Body of pancreas (tissue), 4 donors: ENCODE results near the gene XRCC5. TPM values are rescaled to one million over a fixed set of nuclear protein-coding genes. Genes with fewer than 3 reads are reported as not detected.

ENCODE experiments used
- ATAC-seq: fragments of 150-250 bp; one replicate; pipeline ENCODE4 v1.9.1; 2016
- DNase-seq, 4 donors: peaks; one replicate each; pipeline ENCODE4 v3.0.0-alpha.2; 2019
- H3K27ac ChIP-seq, 4 donors: fragments of 200-600 bp; sonication (generic); 1 replicate in 3 of 4; 2 replicates in 1 of 4; pipeline versions ENCODE4 v1.5.1 to v1.6.1; 2016 to 2019; ENCODE audit warnings: mild to moderate bottlenecking in 1 of 4, mixed read lengths in 1 of 4, moderate library complexity in 1 of 4
- H3K27me3 ChIP-seq, 2 donors: fragments of 200-600 bp; sonication (generic); one replicate each; pipeline ENCODE4 v1.6.0; 2016; ENCODE audit warnings: mild to moderate bottlenecking in 1 of 2
- H3K36me3 ChIP-seq, 2 donors: fragments of 200-600 bp; sonication (generic); replicated peaks in 1 of 2; 2 replicates each; pipeline ENCODE4 v1.5.1; 2016; ENCODE audit warnings: low read depth in 2 of 2; ENCODE audit not compliant: insufficient read depth in 1 of 2
- H3K4me1 ChIP-seq: fragments of 200-600 bp; sonication (generic); one replicate; pipeline ENCODE4 v1.6.0; 2016
- H3K4me3 ChIP-seq, 2 donors: fragments of 200-600 bp; sonication (generic); 1 replicate in 1 of 2; 2 replicates in 1 of 2; pipeline ENCODE4 v1.5.1; 2016 to 2019
- H3K9me3 ChIP-seq, 3 donors: fragments of 200-600 bp; sonication (generic); 1 replicate in 2 of 3; 2 replicates in 1 of 3; pipeline ENCODE4 v1.5.1; 2016
- POLR2A ChIP-seq, 3 donors: fragments of 450-650 bp; IDR thresholded peaks; one replicate each; pipeline ENCODE4 v1.6.1; 2016; ENCODE audit warnings: antibody characterized with exemption in 3 of 3, mild to moderate bottlenecking in 2 of 3
- WGBS, 2 donors: methylation state at CpG; one replicate each; pipeline ENCODE4 v1.1.5; 2017; 5-methylcytosine and 5-hydroxymethylcytosine counted together
- intact Hi-C: fragments of 100-400 bp; cut with DNase I; formaldehyde crosslinking; loops from one replicate; pipeline ENCODE4 v1.15.1; 2023
- total RNA-seq, 2 donors: library from RNA; depleted of rRNA; stranded (reverse); fragments of >200 nt; gene quantifications; one replicate each; pipeline ENCODE4 v1.1.0, GENCODE V29; 2016
- TF ChIP-seq, protein P1 (sequence below), 7 experiments: fragments of 450-650 bp in 4 of 7; fragments of 200-600 bp in 3 of 7; sonication (generic) in 3 of 7; IDR thresholded peaks; one replicate each; pipeline ENCODE4 v1.5.1; 2016 to 2019; ENCODE audit warnings: antibody characterized with exemption in 7 of 7

Gene XRCC5
- total RNA-seq, 2 donors from 2014 or later = 74.2 to 74.7 TPM

DNA sequence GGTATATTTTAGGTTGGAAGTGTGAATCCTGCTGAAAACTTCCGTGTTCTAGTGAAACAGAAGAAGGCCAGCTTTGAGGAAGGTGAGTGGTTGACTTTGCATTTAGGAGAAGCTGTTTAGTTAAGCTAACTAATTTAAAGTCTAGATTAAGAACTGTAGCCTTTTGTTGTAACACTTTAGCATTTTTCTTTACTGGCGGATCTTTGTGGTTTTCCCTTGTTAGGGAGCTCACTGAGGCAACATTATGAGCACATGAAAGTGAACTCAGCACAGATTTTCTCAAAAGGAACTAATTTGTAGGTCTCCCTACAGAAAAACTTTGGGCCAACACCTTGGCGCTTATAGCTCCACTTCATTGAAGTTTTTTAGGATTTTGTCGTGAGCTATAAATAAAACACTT is 52.8 kb downstream of the XRCC5 start:
- H3K4me1 ChIP-seq = no peaks in the 10 kb centered on the region
- peaks cover under 1 to 24% of the 10 kb centered on the region in 2 donors for H3K36me3 ChIP-seq
- H3K27me3 ChIP-seq = no peaks in the 10 kb centered on the region
- ATAC-seq (no peak), DNase-seq (no peak)
- 94 to 96% methylated on average over 4 of the region's 4 CpGs for WGBS, 2 donors
- intact Hi-C loops = no loop called here
- H3K9me3 ChIP-seq = no peaks in the 10 kb centered on the region
- H3K4me3 ChIP-seq = no peak overlapping the region
- H3K27ac ChIP-seq = no peak overlapping the region
- no peak for TF ChIP-seq POLR2A (IDR thresholded peaks at IDR 0.05)
- TF ChIP-seq, protein P1, sequence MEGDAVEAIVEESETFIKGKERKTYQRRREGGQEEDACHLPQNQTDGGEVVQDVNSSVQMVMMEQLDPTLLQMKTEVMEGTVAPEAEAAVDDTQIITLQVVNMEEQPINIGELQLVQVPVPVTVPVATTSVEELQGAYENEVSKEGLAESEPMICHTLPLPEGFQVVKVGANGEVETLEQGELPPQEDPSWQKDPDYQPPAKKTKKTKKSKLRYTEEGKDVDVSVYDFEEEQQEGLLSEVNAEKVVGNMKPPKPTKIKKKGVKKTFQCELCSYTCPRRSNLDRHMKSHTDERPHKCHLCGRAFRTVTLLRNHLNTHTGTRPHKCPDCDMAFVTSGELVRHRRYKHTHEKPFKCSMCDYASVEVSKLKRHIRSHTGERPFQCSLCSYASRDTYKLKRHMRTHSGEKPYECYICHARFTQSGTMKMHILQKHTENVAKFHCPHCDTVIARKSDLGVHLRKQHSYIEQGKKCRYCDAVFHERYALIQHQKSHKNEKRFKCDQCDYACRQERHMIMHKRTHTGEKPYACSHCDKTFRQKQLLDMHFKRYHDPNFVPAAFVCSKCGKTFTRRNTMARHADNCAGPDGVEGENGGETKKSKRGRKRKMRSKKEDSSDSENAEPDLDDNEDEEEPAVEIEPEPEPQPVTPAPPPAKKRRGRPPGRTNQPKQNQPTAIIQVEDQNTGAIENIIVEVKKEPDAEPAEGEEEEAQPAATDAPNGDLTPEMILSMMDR (IDR thresholded peaks at IDR 0.05) = no peak

DNA sequence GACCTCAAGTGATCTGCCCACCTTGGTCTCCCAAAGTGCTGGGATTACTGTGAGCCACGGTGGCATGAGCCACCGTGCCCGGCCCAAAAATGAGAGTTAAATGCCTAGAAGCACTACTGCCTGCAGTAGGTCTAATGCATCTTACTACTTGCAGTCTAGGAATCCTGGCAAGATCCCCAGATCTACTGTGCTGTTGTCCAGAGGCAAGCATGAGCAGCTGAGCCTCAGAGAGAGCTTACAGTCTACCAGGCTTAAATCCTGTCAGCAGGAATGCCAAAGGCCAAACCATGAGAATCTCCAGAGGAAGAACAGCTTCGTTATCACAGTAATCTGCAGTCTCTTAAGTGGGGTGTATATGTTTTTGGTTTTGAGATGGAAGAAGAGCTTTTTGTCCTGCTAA is 54.4 kb downstream of the XRCC5 start:
- no peak overlapping the region for H3K27ac ChIP-seq

DNA sequence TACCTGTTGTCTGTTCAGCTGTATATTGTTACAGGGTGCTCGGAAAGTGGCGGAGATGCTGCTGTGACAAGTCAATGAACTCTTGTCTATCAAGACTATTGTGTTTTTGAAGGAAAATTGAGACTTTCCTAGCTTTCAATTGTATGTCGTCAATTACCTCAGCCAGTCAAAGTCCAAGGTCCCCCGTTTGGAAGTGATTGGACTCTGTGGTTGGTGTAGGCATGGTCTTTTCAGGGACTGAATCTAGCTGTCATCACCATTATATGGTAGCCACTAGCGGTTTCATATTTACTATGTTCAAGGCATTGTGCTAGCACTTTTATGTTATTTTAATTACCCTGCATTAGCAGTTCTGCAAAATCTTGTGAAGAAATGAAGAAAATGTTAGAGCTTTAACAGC is 54.9 kb downstream of the XRCC5 start:
- no peak for DNase-seq
- TF ChIP-seq POLR2A (IDR thresholded peaks at IDR 0.05) = no peak
- TF ChIP-seq, protein P1 (IDR thresholded peaks at IDR 0.05) = no peak
- ATAC-seq = no peak
- WGBS, 2 donors = 81 to 89% methylated on average over 5 of the region's 5 CpGs
- no peak overlapping the region for H3K4me3 ChIP-seq
- H3K27me3 ChIP-seq = no peaks in the 10 kb centered on the region
- no peaks in the 10 kb centered on the region for H3K4me1 ChIP-seq
- no peak overlapping the region for H3K27ac ChIP-seq
- intact Hi-C loops = no loop called here
- H3K9me3 ChIP-seq = no peaks in the 10 kb centered on the region
- peaks cover 0 to 27% of the 10 kb centered on the region in 2 donors for H3K36me3 ChIP-seq

More for the DNA sequence above, 54.4 kb downstream of the XRCC5 start:
- intact Hi-C loops = no loop called here
- no peak overlapping the region for H3K4me3 ChIP-seq
- no peak for TF ChIP-seq POLR2A (IDR thresholded peaks at IDR 0.05)
- TF ChIP-seq, protein P1 (IDR thresholded peaks at IDR 0.05) = no peak
- no peaks in the 10 kb centered on the region for H3K27me3 ChIP-seq
- no peak for DNase-seq
- 87 to 91% methylated on average over 4 of the region's 4 CpGs for WGBS, 2 donors
- no peaks in the 10 kb centered on the region for H3K4me1 ChIP-seq
- ATAC-seq = no peak
- no peaks in the 10 kb centered on the region for H3K9me3 ChIP-seq
- peaks cover 0 to 24% of the 10 kb centered on the region in 2 donors for H3K36me3 ChIP-seq

DNA sequence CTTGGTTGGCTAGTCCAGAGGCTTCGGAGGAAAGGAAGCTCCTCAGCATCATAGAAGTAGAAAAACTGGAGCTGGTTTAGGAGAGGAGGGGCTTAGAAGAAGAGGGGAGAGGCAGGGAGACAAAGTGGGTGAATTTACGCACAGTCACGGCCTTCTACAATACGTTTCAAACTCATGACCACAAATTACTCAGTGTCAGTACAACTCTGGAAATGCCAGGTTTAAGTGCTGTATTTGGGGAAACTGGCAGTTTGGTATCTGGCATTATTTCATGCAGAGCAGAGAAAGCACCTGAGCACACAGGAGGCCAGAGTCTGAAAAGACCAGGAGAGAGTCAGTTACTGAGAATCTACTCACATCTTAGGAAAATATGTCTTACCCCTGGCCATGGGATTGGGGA is 55.4 kb downstream of the XRCC5 start:
- H3K4me1 ChIP-seq = no peaks in the 10 kb centered on the region
- H3K4me3 ChIP-seq = no peak overlapping the region
- no peak overlapping the region for H3K27ac ChIP-seq
- H3K27me3 ChIP-seq = no peaks in the 10 kb centered on the region
- DNase-seq = no peak
- 92 to 93% methylated on average over 4 of the region's 4 CpGs for WGBS, 2 donors
- H3K9me3 ChIP-seq = no peaks in the 10 kb centered on the region
- TF ChIP-seq POLR2A (IDR thresholded peaks at IDR 0.05) = no peak
- TF ChIP-seq, protein P1 (IDR thresholded peaks at IDR 0.05) = no peak
- intact Hi-C loops = no loop called here
- peaks cover 0 to 27% of the 10 kb centered on the region in 2 donors for H3K36me3 ChIP-seq
- ATAC-seq = no peak

DNA sequence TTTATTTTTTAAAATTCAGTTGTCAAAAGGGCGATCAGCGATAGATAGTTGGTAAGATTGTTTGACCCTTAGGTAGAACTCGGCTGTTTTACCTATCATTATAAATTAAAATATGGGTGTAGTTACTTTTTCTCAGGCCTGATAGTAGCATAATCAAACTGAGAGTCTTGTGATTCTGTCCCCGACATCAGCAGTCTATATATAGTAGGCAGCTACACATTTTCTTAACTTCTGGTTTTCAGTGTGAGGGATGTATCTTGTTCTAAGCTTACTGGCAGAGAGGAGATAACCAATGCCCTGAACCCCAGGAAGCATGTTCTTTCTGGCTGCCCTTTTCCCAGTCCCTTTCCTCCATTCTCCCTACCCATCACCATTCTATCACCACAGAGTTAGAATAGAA is 56.6 kb downstream of the XRCC5 start:
- ATAC-seq (no peak), DNase-seq (no peak)
- TF ChIP-seq, protein P1 (IDR thresholded peaks at IDR 0.05) = no peak
- TF ChIP-seq POLR2A (IDR thresholded peaks at IDR 0.05) = no peak
- Histone ChIP-seq H3K27ac (no peak overlapping the region), H3K27me3 (no peaks in the 10 kb centered on the region), H3K36me3 (peaks cover 0 to 22% of the 10 kb centered on the region in 2 donors), H3K4me3 (no peak overlapping the region), H3K9me3 (no peaks in the 10 kb centered on the region), H3K4me1 (no peaks in the 10 kb centered on the region)
- intact Hi-C loops = no loop called here
- 92 to 94% methylated on average over 4 of the region's 4 CpGs for WGBS, 2 donors
